Prostate gland (tissue), 2 donors: ENCODE results near the gene COQ10B.
A peak's percentile ranks its signal among the peaks of the same experiment; 100 is the strongest.

Source experiments
- CTCF ChIP-seq, 4 experiments: fragments of 200-600 bp in 2 of 4; fragments of 450-650 bp in 2 of 4; sonication (generic) in 2 of 4; IDR thresholded peaks; 1 replicate in 3 of 4; 2 replicates in 1 of 4; pipeline ENCODE4 v1.5.1; 2016 to 2019; ENCODE audit warnings: antibody characterized with exemption in 4 of 4, mild to moderate bottlenecking in 2 of 4, moderate library complexity in 2 of 4
- POLR2A ChIP-seq: fragments of 450-650 bp; IDR thresholded peaks from one replicate; pipeline ENCODE4 v1.6.1; 2016; ENCODE audit warnings: antibody characterized with exemption, mild to moderate bottlenecking
- POLR2AphosphoS5 ChIP-seq: sonication (generic); formaldehyde crosslinking; IDR thresholded peaks from one replicate; pipeline ENCODE4 v1.6.1; 2017; ENCODE audit warnings: antibody characterized with exemption

GRCh38 chr2:197515739-197516392 lies 62.5 kb downstream of the COQ10B start, which contains the start of gene MOB4:
- TF ChIP-seq CTCF (IDR thresholded peaks at IDR 0.05): peak in 2 of 4 experiments; percentile 40 to 41
- peak; percentile 97 for TF ChIP-seq POLR2A
- TF ChIP-seq POLR2AphosphoS5: peak; percentile 99
